ENCODE data around the gene RGS7BP.

The RGS7BP gene

DNA sequence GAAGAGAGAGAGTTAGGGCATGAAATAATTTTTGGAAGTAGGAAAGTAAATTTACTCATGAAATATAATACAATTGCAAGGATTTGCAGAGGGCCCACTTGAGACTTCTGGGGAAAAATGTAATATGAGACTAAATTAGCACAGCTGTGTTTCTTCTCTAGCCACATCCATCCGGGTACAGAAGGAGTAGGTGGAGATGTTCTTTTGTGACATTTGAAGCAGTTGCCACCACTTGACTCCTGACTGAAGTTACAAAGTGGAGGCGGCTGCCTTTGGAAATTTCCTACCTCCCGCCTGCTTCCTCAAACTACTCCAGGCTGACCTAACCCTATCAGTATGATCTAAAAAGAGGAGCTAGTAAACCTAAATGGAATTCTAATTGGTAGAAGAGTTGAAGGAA, 126.4 kb downstream of the RGS7BP start:
- DNase-seq (ENCODE audit: low read depth in 2 of 2): no peak

DNA sequence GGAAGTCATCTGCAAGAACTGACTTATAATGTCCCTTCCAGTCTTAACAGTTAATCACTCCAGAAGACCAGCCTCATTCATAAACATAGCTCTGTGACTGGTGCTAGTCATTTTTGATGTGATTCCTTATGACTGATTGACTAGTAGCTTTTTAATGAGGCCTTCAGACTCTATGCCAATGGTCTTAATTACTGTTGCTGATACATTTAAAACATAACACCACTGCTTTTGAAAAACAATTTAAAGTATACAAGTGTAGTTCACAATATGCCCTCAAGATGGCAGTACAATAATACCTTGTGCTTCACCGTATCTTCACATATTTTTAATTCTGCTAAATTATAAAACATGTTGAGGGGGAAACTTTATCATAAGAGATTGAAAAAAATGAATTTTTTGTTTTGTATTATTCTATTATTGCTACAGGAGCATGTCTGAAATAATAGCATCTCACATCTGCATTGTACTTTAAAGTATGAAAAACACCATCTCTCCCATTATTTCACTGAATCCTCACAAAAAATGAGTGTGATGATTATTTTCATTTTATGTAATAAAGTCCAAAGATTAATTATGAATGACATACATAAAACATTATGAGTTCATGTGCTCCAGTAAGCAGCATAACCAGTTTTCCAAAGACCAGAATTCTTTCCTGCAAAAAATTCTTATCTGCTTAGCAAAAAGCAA, 129.3 kb downstream of the RGS7BP start:
- no peak for DNase-seq (ENCODE audit: low read depth in 2 of 2)

DNA sequence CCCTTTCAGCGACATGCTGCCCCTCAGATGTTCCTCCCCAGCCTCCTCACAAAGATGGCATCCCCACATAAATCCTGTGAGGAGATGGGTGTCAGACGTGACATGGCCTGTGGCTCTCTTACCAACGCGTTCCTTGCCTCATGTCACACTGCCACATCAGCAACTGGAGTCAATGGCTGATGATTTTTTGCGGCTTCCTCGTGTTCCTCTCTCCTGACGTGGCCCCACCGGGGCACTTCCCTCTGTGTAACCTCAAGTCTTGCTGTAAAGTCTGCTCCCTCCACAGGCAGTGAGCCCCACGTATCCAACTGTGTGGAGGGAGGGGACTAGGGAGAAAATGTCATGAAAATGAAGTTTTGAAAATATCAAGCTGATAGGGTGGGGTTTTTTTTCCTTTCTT, 131.3 kb downstream of the RGS7BP start:
- DNase-seq (ENCODE audit: low read depth in 2 of 2): no peak

DNA sequence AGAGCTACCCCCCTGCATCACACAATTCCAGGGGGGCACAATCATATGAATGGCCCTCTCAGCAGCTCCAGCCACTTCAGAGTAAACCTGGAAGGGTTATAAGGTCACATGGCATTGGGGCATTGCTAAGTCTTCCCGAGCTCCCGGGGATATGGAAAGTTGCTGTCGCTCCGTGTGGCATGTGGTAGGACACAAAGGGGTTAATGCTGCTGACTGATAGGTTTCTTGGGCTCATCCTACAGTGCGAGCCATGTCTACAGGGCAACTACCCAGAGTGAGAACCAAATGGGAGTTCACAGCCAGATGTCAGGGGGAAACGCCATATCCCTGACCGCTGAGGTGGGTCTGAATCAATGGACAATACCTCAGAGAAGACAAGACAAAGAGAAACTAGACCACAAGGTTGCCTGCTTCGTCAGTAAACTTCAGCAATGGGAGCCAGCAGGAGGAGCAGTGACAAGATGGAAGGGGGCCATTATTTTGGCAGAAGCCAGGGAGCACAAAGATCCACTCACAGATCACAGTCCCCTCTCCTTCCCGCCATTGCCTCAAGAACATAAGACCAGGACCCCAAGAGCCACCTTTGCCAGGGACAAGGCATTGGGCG, 132.1 kb downstream of the RGS7BP start:
- no peak for DNase-seq (ENCODE audit: low read depth in 2 of 2)

DNA sequence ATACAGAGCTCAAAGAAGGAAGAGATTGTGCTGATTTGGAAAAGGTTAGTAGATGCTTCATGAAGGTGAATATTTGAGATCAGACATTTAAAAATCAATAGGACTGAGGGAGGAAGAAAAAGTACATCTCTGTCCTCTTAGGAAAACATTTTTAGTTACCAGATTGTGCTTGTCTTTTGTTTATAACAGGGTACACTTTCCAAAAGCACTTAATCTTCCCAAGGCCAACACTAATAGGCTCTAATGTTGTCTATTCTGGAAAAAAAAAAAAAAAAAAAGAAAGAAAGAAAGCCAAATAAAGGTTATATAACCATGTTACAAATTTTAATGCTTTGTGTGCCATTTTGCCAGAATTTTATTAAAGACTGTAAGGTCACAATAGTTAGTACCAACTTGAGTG, 139.0 kb downstream of the RGS7BP start:
- DNase-seq (ENCODE audit: low read depth in 2 of 2): no peak

DNA sequence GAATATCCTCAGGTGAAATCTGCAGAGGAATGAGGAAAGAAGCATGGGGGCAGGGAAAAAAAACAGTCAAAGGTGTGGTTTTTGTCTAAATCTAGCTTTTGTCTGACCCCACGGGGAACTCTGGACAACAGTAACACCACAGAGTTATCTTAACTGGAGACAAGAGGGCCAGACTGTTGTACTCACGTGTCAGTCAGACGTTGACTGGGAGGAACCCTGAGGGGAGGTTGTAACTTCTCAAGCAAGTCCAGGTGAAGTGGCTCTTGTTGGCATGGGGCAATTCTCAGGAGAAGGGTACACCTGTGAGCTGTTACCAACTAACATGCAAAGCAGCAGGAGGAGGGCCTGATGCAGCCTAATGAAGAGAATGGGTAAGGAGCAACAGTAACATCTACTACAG, 140.4 kb downstream of the RGS7BP start:
- DNase-seq (ENCODE audit: low read depth in 2 of 2): no peak

DNA sequence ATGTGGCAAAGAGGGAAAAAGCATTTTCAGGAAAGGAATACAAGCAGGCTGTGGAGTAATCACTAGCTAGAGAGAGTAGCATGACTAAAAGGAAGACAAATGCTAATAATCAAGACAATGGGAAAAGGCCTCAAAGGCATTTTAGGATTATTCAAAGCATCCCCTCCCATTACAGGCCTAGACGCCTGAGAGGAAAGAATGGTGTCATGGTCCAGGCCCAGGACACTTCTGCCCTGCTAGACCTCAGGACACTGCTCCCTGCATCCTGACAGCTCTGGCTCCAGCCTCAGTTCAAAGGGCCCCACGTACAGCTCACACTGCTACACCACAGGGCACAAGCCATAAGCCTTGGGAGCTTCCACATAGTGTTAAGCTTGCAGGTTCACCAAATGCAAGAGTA, 143.7 kb downstream of the RGS7BP start:
- DNase-seq (ENCODE audit: low read depth in 2 of 2): no peak

DNA sequence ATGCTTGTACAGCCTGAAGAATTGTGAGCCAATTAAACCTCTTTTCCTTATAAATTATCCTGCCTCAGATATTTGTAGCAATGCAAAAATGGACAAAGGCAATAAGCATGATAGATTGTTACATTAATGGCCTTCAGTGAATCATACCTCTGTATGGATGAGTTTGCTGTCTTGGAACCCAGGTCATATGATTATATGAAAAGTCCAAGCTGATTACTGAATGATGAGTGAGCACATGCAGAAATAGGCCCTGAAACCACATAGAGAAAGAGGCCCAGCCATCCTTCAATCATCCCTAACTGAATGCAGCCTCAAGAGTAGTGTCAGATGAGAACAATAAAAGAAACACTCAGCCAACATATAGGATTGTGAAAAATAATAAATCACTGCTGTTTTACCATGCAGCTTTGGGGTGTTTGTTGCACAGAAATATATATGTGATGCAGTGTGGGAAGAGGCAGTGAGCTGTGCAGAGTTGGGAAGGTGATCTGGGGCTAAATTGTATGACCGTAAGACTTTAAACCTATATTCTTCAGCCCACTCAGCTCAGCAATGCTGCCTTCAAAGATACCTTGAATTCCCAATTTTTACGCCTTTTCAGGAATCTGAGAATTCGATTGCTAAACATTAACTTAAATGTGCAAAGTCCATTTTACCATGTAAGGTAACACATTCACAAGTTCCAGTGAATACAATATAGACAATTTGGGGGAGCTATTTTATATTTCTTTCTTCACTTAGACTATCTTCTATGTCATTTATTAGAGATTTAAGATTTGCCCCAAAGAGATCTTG, 148.1 kb downstream of the RGS7BP start:
- DNase-seq (ENCODE audit: low read depth in 2 of 2): no peak

DNA sequence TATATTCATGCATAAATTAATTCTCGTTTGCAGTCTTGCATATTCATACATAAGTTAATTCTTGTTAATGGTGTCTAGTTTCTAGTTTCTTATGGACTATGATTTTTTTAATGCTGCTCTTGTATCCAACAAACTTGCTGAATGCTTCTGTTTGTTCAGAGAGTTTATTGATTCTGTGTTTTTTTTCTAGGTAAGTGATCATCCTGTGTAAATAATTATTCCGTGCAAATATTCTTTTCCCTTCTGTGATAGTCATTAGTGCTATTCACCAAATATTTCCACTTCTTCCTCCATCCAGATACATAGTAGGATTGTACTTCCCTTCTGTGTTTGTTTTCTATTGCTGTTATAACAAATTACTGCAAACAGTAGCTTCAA, 148.7 kb downstream of the RGS7BP start:
- no peak for DNase-seq (ENCODE audit: low read depth in 2 of 2)

DNA sequence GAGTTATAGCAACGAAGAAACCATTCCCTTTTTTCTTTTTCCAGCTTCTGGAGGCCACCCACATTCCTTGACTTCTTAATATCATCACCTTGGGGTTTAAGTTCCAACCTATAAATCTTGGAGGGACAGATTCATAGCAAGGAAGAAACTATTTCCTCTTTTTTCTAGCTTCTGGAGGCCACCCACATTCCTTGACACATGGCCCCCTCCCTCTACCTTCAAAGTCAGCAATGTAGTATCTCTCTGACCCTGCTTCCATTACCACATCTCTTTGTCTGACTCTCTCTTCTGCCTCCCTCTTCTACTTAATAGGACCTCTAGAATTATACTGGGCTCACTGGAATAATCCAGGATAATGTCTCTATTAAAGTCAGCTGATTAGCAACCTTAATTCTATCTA, 149.8 kb downstream of the RGS7BP start:
- DNase-seq (ENCODE audit: low read depth in 2 of 2): no peak

DNA sequence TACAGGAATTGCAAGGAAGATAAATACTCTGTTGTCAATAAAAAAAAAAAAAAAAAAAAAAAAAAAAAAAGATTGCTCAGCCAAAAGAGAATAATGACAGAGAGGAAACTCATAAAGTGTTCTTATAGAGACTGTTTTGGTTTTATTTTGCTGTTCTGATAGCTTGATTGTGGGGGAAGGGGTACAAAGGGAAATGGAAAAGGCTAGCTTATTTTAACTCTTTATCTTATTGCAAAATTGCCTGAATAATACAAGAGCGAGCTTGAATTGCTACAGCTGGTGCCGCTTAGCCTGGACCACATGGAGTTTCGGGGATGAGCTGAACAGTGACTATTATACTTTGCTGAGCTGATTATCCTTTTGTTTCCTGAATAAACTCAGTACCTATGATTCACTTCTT, 153.5 kb downstream of the RGS7BP start:
- no peak for DNase-seq (ENCODE audit: low read depth in 2 of 2)
